ENCODE measurements around the gene MYD88. TPM values are rescaled to one million over a fixed set of nuclear protein-coding genes. Genes with fewer than 3 reads are reported as not detected.

Gene MYD88
- total RNA-seq, 1 donor from 2014 or later: 55.8 TPM

- Mint-ChIP-seq H3K4me3 (ENCODE audit: unreplicated experiment) (no peak overlapping the region), H3K27ac (ENCODE audit: unreplicated experiment) (no peak overlapping the region), H3K36me3 (ENCODE audit: low read depth, unreplicated experiment) (peaks cover 2% of the 10 kb centered on the region), H3K9me3 (ENCODE audit: unreplicated experiment) (peaks cover 3% of the 10 kb centered on the region), H3K4me1 (ENCODE audit: low read depth, unreplicated experiment) (no peaks in the 10 kb centered on the region), H3K27me3 (ENCODE audit: low read depth, unreplicated experiment) (no peaks in the 10 kb centered on the region)
- no peak overlapping the region for H3K9ac ChIP-seq (ENCODE audit: low read length)
- H3K4me3 ChIP-seq (ENCODE audit: insufficient read depth, low read depth, low read length): no peak overlapping the region
- no peaks in the 10 kb centered on the region for H3K36me3 ChIP-seq (ENCODE audit: insufficient read depth, low read length)
- H3K4me1 ChIP-seq (ENCODE audit: insufficient read depth, low read length): peaks cover 7% of the 10 kb centered on the region
- no peak overlapping the region for H3K27ac ChIP-seq (ENCODE audit: low read depth, low read length)
- TF ChIP-seq EZH2 (IDR thresholded peaks at IDR 0.05; ENCODE audit: insufficient read depth, low read length): no peak
- TF ChIP-seq CTCF (IDR thresholded peaks at IDR 0.05; ENCODE audit: insufficient read depth, low read depth, low read length): no peak
- H3K27me3 ChIP-seq (ENCODE audit: insufficient read depth, low read length): no peaks in the 10 kb centered on the region
- no peak for DNase-seq (ENCODE audit: low read depth)
- H4K20me1 ChIP-seq (ENCODE audit: insufficient read depth, low read length): no peaks in the 10 kb centered on the region
- no peaks in the 10 kb centered on the region for H3K9me3 ChIP-seq (ENCODE audit: insufficient read depth, low read depth, low read length)
- H3K79me2 ChIP-seq (ENCODE audit: insufficient read depth, low read length): no peaks in the 10 kb centered on the region
- no peak for FAIRE-seq
- no peak overlapping the region for H2AFZ ChIP-seq (ENCODE audit: low read depth, low read length)
- no peak overlapping the region for H3K4me2 ChIP-seq (ENCODE audit: low read length)
Observed at GRCh38 chr3:38147421-38147820, 9.0 kb downstream of the MYD88 start.

- Histone ChIP-seq H2AFZ (ENCODE audit: low read depth, low read length) (no peak overlapping the region), H3K36me3 (ENCODE audit: insufficient read depth, low read length) (no peaks in the 10 kb centered on the region), H3K4me2 (ENCODE audit: low read length) (no peak overlapping the region), H3K27ac (ENCODE audit: low read depth, low read length) (no peak overlapping the region), H4K20me1 (ENCODE audit: insufficient read depth, low read length) (no peaks in the 10 kb centered on the region), H3K9me3 (ENCODE audit: insufficient read depth, low read depth, low read length) (no peaks in the 10 kb centered on the region), H3K9ac (ENCODE audit: low read length) (no peak overlapping the region), H3K4me1 (ENCODE audit: insufficient read depth, low read length) (peaks cover 7% of the 10 kb centered on the region), H3K4me3 (ENCODE audit: insufficient read depth, low read depth, low read length) (no peak overlapping the region), H3K27me3 (ENCODE audit: insufficient read depth, low read length) (no peaks in the 10 kb centered on the region), H3K79me2 (ENCODE audit: insufficient read depth, low read length) (no peaks in the 10 kb centered on the region)
- peaks cover 3% of the 10 kb centered on the region for H3K4me1 Mint-ChIP-seq (ENCODE audit: low read depth, unreplicated experiment)
- no peaks in the 10 kb centered on the region for H3K36me3 Mint-ChIP-seq (ENCODE audit: low read depth, unreplicated experiment)
- H3K27ac Mint-ChIP-seq (ENCODE audit: unreplicated experiment): no peak overlapping the region
- DNase-seq (ENCODE audit: low read depth) (no peak), FAIRE-seq (no peak)
- H3K27me3 Mint-ChIP-seq (ENCODE audit: low read depth, unreplicated experiment): no peaks in the 10 kb centered on the region
- H3K4me3 Mint-ChIP-seq (ENCODE audit: unreplicated experiment): no peak overlapping the region
- H3K9me3 Mint-ChIP-seq (ENCODE audit: unreplicated experiment): peaks cover 3% of the 10 kb centered on the region
- TF ChIP-seq EZH2 (IDR thresholded peaks at IDR 0.05; ENCODE audit: insufficient read depth, low read length): no peak
- TF ChIP-seq CTCF (IDR thresholded peaks at IDR 0.05; ENCODE audit: insufficient read depth, low read depth, low read length): no peak
Observed at GRCh38 chr3:38148311-38148882, 9.9 kb downstream of the MYD88 start.

GRCh38 chr3:38149708-38150107 lies 11.2 kb downstream of the MYD88 start:
- Mint-ChIP-seq H3K27ac (ENCODE audit: unreplicated experiment) (no peak overlapping the region), H3K4me3 (ENCODE audit: unreplicated experiment) (no peak overlapping the region), H3K9me3 (ENCODE audit: unreplicated experiment) (peaks cover 3% of the 10 kb centered on the region), H3K36me3 (ENCODE audit: low read depth, unreplicated experiment) (no peaks in the 10 kb centered on the region), H3K27me3 (ENCODE audit: low read depth, unreplicated experiment) (no peaks in the 10 kb centered on the region), H3K4me1 (ENCODE audit: low read depth, unreplicated experiment) (peaks cover 3% of the 10 kb centered on the region)
- FAIRE-seq: no peak
- Histone ChIP-seq H3K4me2 (ENCODE audit: low read length) (no peak overlapping the region), H3K27ac (ENCODE audit: low read depth, low read length) (no peak overlapping the region), H3K9ac (ENCODE audit: low read length) (no peak overlapping the region), H3K79me2 (ENCODE audit: insufficient read depth, low read length) (no peaks in the 10 kb centered on the region), H3K27me3 (ENCODE audit: insufficient read depth, low read length) (no peaks in the 10 kb centered on the region), H3K4me3 (ENCODE audit: insufficient read depth, low read depth, low read length) (no peak overlapping the region), H3K4me1 (ENCODE audit: insufficient read depth, low read length) (peaks cover 7% of the 10 kb centered on the region), H2AFZ (ENCODE audit: low read depth, low read length) (no peak overlapping the region), H4K20me1 (ENCODE audit: insufficient read depth, low read length) (no peaks in the 10 kb centered on the region), H3K36me3 (ENCODE audit: insufficient read depth, low read length) (no peaks in the 10 kb centered on the region), H3K9me3 (ENCODE audit: insufficient read depth, low read depth, low read length) (no peaks in the 10 kb centered on the region)
- TF ChIP-seq EZH2 (IDR thresholded peaks at IDR 0.05; ENCODE audit: insufficient read depth, low read length): no peak
- TF ChIP-seq CTCF (IDR thresholded peaks at IDR 0.05; ENCODE audit: insufficient read depth, low read depth, low read length): no peak
- no peak for DNase-seq (ENCODE audit: low read depth)

Data from astrocyte (in vitro differentiated cells and primary cell).